ENCODE data around the gene TMEM255A. TPM values are rescaled to one million over a fixed set of nuclear protein-coding genes. Genes with fewer than 3 reads are reported as not detected.

Gene TMEM255A
- total RNA-seq, 4 donors from 2014 or later = 0.20 to 2.9 (median 0.67) TPM; not detected in 1

GRCh38 chrX:120302434-120302833 lies 8.8 kb downstream of the TMEM255A start:
- no peak for TF ChIP-seq POLR2A (IDR thresholded peaks at IDR 0.05)
- TF ChIP-seq CTCF (IDR thresholded peaks at IDR 0.05) = no peak
- intact Hi-C loops (cut with DNase I) = no loop called here
- 5 to 18% methylated on average over 4 of the region's 4 CpGs for WGBS, 2 donors
- H3K27ac ChIP-seq = no peak overlapping the region
- no peaks in the 10 kb centered on the region for H3K9me3 ChIP-seq
- peak; percentile 25 to 29 for DNase-seq
- H3K27me3 ChIP-seq = peaks cover 3% of the 10 kb centered on the region
- peaks cover 0 to 5% of the 10 kb centered on the region in 2 donors for H3K4me1 ChIP-seq
- H3K4me3 ChIP-seq (replicated peaks in 1 of 3) = no peak overlapping the region
- H3K36me3 ChIP-seq = no peaks in the 10 kb centered on the region

DNA sequence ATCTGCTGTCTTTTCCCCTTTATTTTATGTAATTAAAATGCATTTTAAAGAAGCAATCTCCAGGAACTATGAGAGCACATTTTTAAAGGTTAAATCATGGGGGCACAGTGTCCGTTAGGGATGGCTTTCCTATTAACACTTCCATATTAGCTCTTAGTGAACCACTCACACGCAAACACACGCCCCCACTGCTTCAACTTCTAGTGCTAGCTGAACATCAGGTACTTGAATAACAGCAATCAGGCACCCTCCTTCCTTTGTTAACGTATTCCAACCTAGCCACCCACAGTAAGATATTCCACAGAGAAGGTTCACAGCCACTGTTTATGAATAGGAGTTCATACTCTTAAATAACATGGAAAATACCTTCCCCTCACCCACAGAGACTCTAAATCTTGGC lies 9.3 kb downstream of the TMEM255A start:
- TF ChIP-seq POLR2A (IDR thresholded peaks at IDR 0.05) (no peak), CTCF (IDR thresholded peaks at IDR 0.05) (no peak)
- intact Hi-C loops (cut with DNase I) = no loop called here
- peaks cover 0 to 5% of the 10 kb centered on the region in 2 donors for H3K4me1 ChIP-seq
- no peaks in the 10 kb centered on the region for H3K36me3 ChIP-seq
- no peak overlapping the region for H3K27ac ChIP-seq
- peaks cover 2% of the 10 kb centered on the region for H3K27me3 ChIP-seq
- no peaks in the 10 kb centered on the region for H3K9me3 ChIP-seq
- DNase-seq = no peak
- 35 to 37% methylated on average over 4 of the region's 4 CpGs for WGBS, 2 donors
- H3K4me3 ChIP-seq (replicated peaks in 1 of 3) = no peak overlapping the region

GRCh38 chrX:120301497-120301896 lies 9.8 kb downstream of the TMEM255A start:
- intact Hi-C loops (cut with DNase I) = no loop called here
- H3K4me1 ChIP-seq = peaks cover 0 to 5% of the 10 kb centered on the region in 2 donors
- no peaks in the 10 kb centered on the region for H3K36me3 ChIP-seq
- H3K27me3 ChIP-seq = no peaks in the 10 kb centered on the region
- H3K27ac ChIP-seq = no peak overlapping the region
- DNase-seq = no peak
- no peak overlapping the region for H3K4me3 ChIP-seq (replicated peaks in 1 of 3)
- 50 to 59% methylated on average over 2 of the region's 2 CpGs for WGBS, 2 donors
- TF ChIP-seq CTCF (IDR thresholded peaks at IDR 0.05) (no peak), POLR2A (IDR thresholded peaks at IDR 0.05) (no peak)
- no peaks in the 10 kb centered on the region for H3K9me3 ChIP-seq

- Histone ChIP-seq H3K4me1 (peaks cover 0 to 5% of the 10 kb centered on the region in 2 donors), H3K27ac (no peak overlapping the region), H3K27me3 (no peaks in the 10 kb centered on the region), H3K9me3 (no peaks in the 10 kb centered on the region), H3K4me3 (replicated peaks in 1 of 3) (no peak overlapping the region), H3K36me3 (no peaks in the 10 kb centered on the region)
- DNase-seq = no peak
- TF ChIP-seq CTCF (IDR thresholded peaks at IDR 0.05) (no peak), POLR2A (IDR thresholded peaks at IDR 0.05) (no peak)
- intact Hi-C loops (cut with DNase I) = no loop called here
- 64 to 87% methylated on average over 1 to 2 of the region's 2 CpGs for WGBS, 2 donors
Observed at GRCh38 chrX:120299928-120300327, 11.3 kb downstream of the TMEM255A start.

- Histone ChIP-seq H3K4me1 (peaks cover 0 to 5% of the 10 kb centered on the region in 2 donors), H3K4me3 (replicated peaks in 1 of 3) (no peak overlapping the region), H3K9me3 (no peaks in the 10 kb centered on the region), H3K27me3 (no peaks in the 10 kb centered on the region), H3K27ac (no peak overlapping the region), H3K36me3 (no peaks in the 10 kb centered on the region)
- WGBS, 2 donors = 92 to 93% methylated on average over 1 of the region's 1 CpG
- no peak for DNase-seq
- TF ChIP-seq CTCF (IDR thresholded peaks at IDR 0.05) (no peak), POLR2A (IDR thresholded peaks at IDR 0.05) (no peak)
- intact Hi-C loops (cut with DNase I) = no loop called here
Observed at GRCh38 chrX:120297923-120298322, 13.3 kb downstream of the TMEM255A start.
